ENCODE data around the gene PCSK9.

PCSK9 gene

DNA sequence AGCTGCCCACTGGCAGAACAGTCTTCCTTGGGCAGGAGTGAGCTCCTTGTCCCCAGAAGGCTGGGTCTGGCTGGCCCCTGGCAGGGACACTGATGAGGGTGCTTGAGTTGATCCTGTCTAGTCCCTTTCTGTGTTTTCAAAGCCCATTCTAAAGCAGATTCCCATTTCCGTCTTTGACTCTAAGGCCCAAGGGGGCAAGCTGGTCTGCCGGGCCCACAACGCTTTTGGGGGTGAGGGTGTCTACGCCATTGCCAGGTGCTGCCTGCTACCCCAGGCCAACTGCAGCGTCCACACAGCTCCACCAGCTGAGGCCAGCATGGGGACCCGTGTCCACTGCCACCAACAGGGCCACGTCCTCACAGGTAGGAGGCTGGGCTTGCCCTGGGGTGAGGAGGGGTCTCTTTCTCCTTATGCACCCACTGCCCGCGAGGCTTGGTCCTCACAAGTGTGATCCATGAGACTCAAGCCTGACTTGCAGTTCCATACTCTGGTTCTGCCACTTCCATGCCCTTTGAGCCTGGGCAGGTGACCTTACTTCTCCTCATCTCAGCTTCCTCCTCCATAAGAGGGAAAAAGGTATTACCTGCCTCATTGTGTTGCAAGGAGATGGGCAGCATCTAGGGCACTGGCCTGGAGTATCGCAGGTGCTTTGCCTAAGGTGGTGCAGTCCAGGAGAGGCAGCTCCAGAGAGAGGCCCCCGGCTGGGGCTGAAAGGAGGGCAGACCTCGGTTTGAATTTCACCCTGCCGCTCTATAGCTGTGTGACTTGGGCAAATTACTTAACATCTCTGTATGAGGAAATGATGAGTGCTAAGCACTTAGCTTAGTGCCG is 20.2 kb downstream of the PCSK9 start:
- in situ Hi-C loops (cut with HindIII; ENCODE audit: low pct_unique_long_range_greater_than_20kb, low sequenced_read_pairs): no loop called here
- DNase-seq (ENCODE audit: low read depth in 1 of 2, low spot score in 1 of 2): no peak
- no peak for TF ChIP-seq JUND (IDR thresholded peaks at IDR 0.05; ENCODE audit: low read depth)

DNA sequence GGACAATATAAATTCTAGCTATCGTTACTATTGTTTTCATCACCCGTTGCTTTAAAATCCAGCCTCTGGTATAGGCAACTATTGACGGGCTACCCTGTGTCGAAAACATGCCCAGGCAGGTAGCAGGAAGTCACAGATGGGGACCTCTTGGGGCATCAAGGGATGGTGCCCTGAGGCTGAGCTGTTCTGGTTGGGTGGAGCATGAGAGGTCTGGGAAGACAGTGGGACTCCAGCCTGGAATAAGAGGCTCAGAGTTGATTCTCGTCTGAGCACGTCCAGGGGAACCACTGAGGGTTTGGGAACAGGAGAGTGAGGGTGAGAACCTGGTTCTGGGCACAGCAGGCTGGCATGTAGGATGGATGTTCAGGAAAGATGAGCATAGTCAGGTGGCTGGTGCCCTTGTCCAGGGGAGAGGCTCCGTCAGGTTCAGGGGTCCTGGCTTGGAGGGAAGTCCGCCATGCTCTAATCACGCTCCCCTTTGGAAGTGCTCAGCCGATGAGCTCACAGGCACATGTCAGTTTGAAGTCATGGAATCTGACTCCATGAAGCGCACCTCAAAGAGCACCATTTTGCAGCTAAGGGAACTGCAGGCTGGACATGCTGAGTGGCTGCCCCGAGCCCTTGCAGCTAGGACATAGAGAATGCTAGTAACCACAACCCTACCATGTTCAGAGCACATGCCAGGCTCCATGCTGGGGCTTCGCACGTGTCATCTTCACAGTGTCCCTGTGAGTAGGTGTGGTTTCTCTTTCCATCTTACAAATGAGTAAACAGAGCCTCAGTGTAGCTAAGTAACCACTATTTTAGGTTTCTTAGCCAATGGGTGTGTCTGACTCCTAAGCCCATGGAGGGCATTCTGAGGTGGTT is 21.0 kb downstream of the PCSK9 start:
- no peak for DNase-seq (ENCODE audit: low read depth in 1 of 2, low spot score in 1 of 2)
- in situ Hi-C loops (cut with HindIII; ENCODE audit: low pct_unique_long_range_greater_than_20kb, low sequenced_read_pairs): no loop called here
- no peak for TF ChIP-seq JUND (IDR thresholded peaks at IDR 0.05; ENCODE audit: low read depth)

DNA sequence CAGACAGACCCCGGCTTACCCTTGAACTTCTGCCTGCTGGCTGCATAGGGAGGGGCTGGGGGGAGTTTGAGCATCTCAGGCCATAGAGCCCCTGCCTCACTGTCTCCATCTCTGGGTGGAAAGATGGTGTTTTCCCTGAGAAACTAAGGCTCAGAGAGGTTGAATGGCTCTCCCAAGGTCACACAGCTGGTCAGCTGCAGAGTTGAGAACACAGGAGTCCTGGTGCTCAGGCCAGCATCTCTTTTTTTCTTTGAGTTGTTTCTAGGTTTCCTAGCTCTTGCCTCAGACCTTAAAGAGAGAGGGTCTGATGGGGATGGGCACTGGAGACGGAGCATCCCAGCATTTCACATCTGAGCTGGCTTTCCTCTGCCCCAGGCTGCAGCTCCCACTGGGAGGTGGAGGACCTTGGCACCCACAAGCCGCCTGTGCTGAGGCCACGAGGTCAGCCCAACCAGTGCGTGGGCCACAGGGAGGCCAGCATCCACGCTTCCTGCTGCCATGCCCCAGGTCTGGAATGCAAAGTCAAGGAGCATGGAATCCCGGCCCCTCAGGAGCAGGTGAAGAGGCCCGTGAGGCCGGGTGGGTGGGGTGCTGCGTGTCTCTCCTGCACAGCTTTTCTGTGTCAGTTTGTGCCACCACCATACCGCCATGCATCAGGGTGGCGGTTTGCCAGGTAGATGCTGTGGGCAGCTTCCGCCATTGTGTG is 21.8 kb downstream of the PCSK9 start:
- no peak for DNase-seq (ENCODE audit: low read depth in 1 of 2, low spot score in 1 of 2)
- no peak for TF ChIP-seq JUND (IDR thresholded peaks at IDR 0.05; ENCODE audit: low read depth)
- in situ Hi-C loops (cut with HindIII; ENCODE audit: low pct_unique_long_range_greater_than_20kb, low sequenced_read_pairs): no loop called here

- no peak for TF ChIP-seq JUND (IDR thresholded peaks at IDR 0.05; ENCODE audit: low read depth)
- in situ Hi-C loops (cut with HindIII; ENCODE audit: low pct_unique_long_range_greater_than_20kb, low sequenced_read_pairs): no loop called here
- DNase-seq (ENCODE audit: low read depth in 1 of 2, low spot score in 1 of 2): no peak
These were observed 22.5 kb downstream of the PCSK9 start for GRCh38 chr1:55061706-55062321.

DNA sequence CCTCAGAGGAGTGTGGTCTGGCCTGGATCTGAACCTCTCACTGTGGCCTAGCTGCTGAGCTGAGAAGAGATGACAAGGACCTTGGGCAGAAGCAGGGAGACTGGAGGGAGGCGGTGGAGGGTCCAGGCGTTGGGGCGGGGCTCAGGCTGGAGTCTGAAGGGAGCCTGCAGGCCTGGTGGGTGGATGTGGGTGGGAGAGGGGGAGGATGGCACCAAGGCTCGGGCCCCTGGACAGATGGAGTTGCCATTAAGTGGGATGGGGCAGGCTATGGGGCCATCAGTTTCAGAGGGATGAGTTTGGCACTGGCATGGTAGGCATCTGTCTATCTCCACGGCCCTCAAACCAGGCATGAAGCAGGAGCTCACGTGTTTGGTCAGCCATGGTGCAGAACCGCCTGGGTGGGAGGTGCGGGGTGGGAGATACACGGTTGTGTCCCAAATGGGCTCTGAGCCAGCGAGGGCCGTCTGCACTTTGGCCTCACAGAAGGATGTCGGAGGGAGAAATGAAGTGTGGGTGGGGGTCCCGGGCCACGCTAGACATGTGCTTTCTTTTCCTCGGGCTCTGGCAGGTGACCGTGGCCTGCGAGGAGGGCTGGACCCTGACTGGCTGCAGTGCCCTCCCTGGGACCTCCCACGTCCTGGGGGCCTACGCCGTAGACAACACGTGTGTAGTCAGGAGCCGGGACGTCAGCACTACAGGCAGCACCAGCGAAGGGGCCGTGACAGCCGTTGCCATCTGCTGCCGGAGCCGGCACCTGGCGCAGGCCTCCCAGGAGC is 23.6 kb downstream of the PCSK9 start:
- in situ Hi-C loops (cut with HindIII; ENCODE audit: low pct_unique_long_range_greater_than_20kb, low sequenced_read_pairs): no loop called here
- no peak for TF ChIP-seq JUND (IDR thresholded peaks at IDR 0.05; ENCODE audit: low read depth)
- no peak for DNase-seq (ENCODE audit: low read depth in 1 of 2, low spot score in 1 of 2)

GRCh38 chr1:55063577-55063942 is 24.2 kb downstream of the PCSK9 start:
- no peak for DNase-seq (ENCODE audit: low read depth in 1 of 2, low spot score in 1 of 2)
- in situ Hi-C loops (cut with HindIII; ENCODE audit: low pct_unique_long_range_greater_than_20kb, low sequenced_read_pairs): no loop called here
- TF ChIP-seq JUND (IDR thresholded peaks at IDR 0.05; ENCODE audit: low read depth): no peak

- no peak for TF ChIP-seq JUND (IDR thresholded peaks at IDR 0.05; ENCODE audit: low read depth)
- in situ Hi-C loops (cut with HindIII; ENCODE audit: low pct_unique_long_range_greater_than_20kb, low sequenced_read_pairs): no loop called here
- DNase-seq (ENCODE audit: low read depth in 1 of 2, low spot score in 1 of 2): no peak
These were observed 24.8 kb downstream of the PCSK9 start for GRCh38 chr1:55064071-55064581.

- peak in 1 of 2 experiments; percentile 61 for DNase-seq (ENCODE audit: low read depth in 1 of 2, low spot score in 1 of 2)
- no peak for TF ChIP-seq JUND (IDR thresholded peaks at IDR 0.05; ENCODE audit: low read depth)
- in situ Hi-C loops (cut with HindIII; ENCODE audit: low pct_unique_long_range_greater_than_20kb, low sequenced_read_pairs): no loop called here
These were observed 25.5 kb downstream of the PCSK9 start for GRCh38 chr1:55064861-55065263.

DNA sequence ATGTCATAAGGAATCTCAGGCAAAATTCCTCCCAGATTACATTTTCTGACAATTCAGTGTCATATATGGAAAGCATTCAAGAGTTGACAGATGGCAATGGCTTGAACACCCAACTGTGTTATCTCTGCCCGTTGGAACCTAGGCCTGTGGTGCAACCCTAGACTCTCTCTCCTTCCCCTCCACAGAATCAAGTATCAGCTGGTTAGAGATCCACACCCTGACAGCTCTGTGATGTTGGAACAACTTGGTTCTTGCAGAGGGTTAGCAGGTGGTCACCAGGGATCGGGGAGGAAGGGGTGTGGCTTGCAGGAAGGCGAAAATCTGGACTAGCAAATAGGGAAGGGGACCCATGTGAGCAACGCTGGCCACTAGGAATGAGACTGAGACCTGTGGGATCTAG is 26.3 kb downstream of the PCSK9 start:
- no peak for DNase-seq (ENCODE audit: low read depth in 1 of 2, low spot score in 1 of 2)
- TF ChIP-seq JUND (IDR thresholded peaks at IDR 0.05; ENCODE audit: low read depth): no peak
- in situ Hi-C loops (cut with HindIII; ENCODE audit: low pct_unique_long_range_greater_than_20kb, low sequenced_read_pairs): no loop called here

- in situ Hi-C loops (cut with HindIII; ENCODE audit: low pct_unique_long_range_greater_than_20kb, low sequenced_read_pairs): no loop called here
- TF ChIP-seq JUND (IDR thresholded peaks at IDR 0.05; ENCODE audit: low read depth): no peak
- DNase-seq (ENCODE audit: low read depth in 1 of 2, low spot score in 1 of 2): no peak
These were observed 27.9 kb downstream of the PCSK9 start for GRCh38 chr1:55067022-55067778.

DNA sequence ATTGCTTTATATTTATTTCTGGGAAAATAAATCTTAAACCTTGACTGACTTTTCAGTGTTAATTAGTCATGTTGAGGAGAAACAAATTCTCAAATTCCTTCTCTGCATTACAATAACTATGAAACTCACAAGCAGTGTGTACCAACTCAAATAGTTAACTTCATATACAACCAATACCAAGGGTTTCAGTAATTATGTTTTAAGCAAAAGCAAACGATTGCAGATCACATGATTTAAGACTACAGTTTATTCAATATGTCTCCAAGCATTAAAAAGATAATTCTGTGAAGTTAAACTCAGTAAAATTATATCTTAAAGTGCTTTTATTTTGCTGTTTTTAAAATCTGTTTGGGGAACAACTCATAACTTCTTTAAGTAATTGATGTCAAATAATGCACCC is 28.6 kb downstream of the PCSK9 start:
- in situ Hi-C loops (cut with HindIII; ENCODE audit: low pct_unique_long_range_greater_than_20kb, low sequenced_read_pairs): no loop called here
- TF ChIP-seq JUND (IDR thresholded peaks at IDR 0.05; ENCODE audit: low read depth): no peak
- DNase-seq (ENCODE audit: low read depth in 1 of 2, low spot score in 1 of 2): no peak

All from T47D (cell line).